Breast epithelium (tissue), 4 donors: ENCODE data around the gene SIK3. TPM values are rescaled to one million over a fixed set of nuclear protein-coding genes. Genes with fewer than 3 reads are reported as not detected.

ENCODE experiments used
- DNase-seq, 2 donors: peaks; one replicate each; pipeline ENCODE4 v3.0.0-alpha.2; 2019; ENCODE audit warnings: low spot score in 2 of 2
- H3K27ac ChIP-seq, 2 donors: fragments of 200-600 bp; sonication (generic) in 1 of 2; one replicate each; pipeline ENCODE4 v1.5.1; 2016 to 2019; ENCODE audit warnings: mild to moderate bottlenecking in 1 of 2
- H3K27me3 ChIP-seq, 2 donors: fragments of 200-600 bp; sonication (generic) in 1 of 2; one replicate each; pipeline versions ENCODE4 v1.5.1 to v1.6.0; 2017 to 2019; ENCODE audit warnings: control low read depth in 1 of 2, mild to moderate bottlenecking in 1 of 2
- H3K36me3 ChIP-seq: fragments of 200-600 bp; one replicate; pipeline ENCODE4 v1.5.1; 2019
- H3K4me1 ChIP-seq, 2 donors: fragments of 200-600 bp; sonication (generic); one replicate each; pipeline ENCODE4 v1.5.1; 2016 to 2019; ENCODE audit warnings: control low read depth in 1 of 2
- H3K4me3 ChIP-seq, 3 donors: fragments of 200-600 bp; sonication (generic); 1 replicate in 2 of 3; 2 replicates in 1 of 3; pipeline ENCODE4 v1.5.1; 2016 to 2019; ENCODE audit warnings: mild to moderate bottlenecking in 3 of 3, moderate library complexity in 2 of 3
- H3K9me3 ChIP-seq, 2 donors: fragments of 200-600 bp; sonication (generic) in 1 of 2; one replicate each; pipeline ENCODE4 v1.5.1; 2016 to 2019; ENCODE audit warnings: control low read depth in 1 of 2
- CTCF ChIP-seq, 3 donors: fragments of 450-650 bp; IDR thresholded peaks; one replicate each; pipeline ENCODE4 v1.5.1; 2016 to 2017; ENCODE audit warnings: antibody characterized with exemption in 3 of 3, mild to moderate bottlenecking in 3 of 3, moderate library complexity in 3 of 3
- POLR2A ChIP-seq: fragments of 450-650 bp; IDR thresholded peaks from one replicate; pipeline ENCODE4 v1.6.1; 2016; ENCODE audit warnings: antibody characterized with exemption, mild to moderate bottlenecking, moderate library complexity
- POLR2AphosphoS5 ChIP-seq, 3 donors: sonication (generic); formaldehyde crosslinking; IDR thresholded peaks; one replicate each; pipeline ENCODE4 v1.6.1; 2017; ENCODE audit warnings: antibody characterized with exemption in 3 of 3
- intact Hi-C: fragments of 100-400 bp; cut with DNase I; formaldehyde crosslinking; loops from one replicate; pipeline ENCODE4 v1.15.1; 2023; ENCODE audit warnings: low total_unique reads
- total RNA-seq, 3 donors: library from RNA; depleted of rRNA; stranded (reverse); fragments of >200 nt; gene quantifications; one replicate each; pipeline ENCODE4 v1.1.0, GENCODE V29; 2016

Gene SIK3
- total RNA-seq, 3 donors from 2014 or later: 26.9 to 110 (median 57.0) TPM

- Histone ChIP-seq H3K36me3 (no peaks in the 10 kb centered on the region), H3K4me1 (no peaks in the 10 kb centered on the region), H3K27me3 (no peaks in the 10 kb centered on the region), H3K27ac (no peak overlapping the region), H3K9me3 (no peaks in the 10 kb centered on the region), H3K4me3 (no peak overlapping the region)
- no peak for TF ChIP-seq CTCF (IDR thresholded peaks at IDR 0.05)
- no peak for TF ChIP-seq POLR2A
- no peak for TF ChIP-seq POLR2AphosphoS5 (IDR thresholded peaks at IDR 0.05)
- intact Hi-C loops: no loop called here
- no peak for DNase-seq
These were observed 257.9 kb downstream of the SIK3 start for GRCh38 chr11:116840224-116840745.

- H3K4me3 ChIP-seq: no peak overlapping the region
- H3K36me3 ChIP-seq: no peaks in the 10 kb centered on the region
- intact Hi-C loops: no loop called here
- H3K4me1 ChIP-seq: no peaks in the 10 kb centered on the region
- no peak for DNase-seq
- H3K27me3 ChIP-seq: no peaks in the 10 kb centered on the region
- no peak for TF ChIP-seq CTCF (IDR thresholded peaks at IDR 0.05)
- TF ChIP-seq POLR2AphosphoS5 (IDR thresholded peaks at IDR 0.05): no peak
- TF ChIP-seq POLR2A: no peak
- H3K27ac ChIP-seq: no peak overlapping the region
- H3K9me3 ChIP-seq: no peaks in the 10 kb centered on the region
These were observed 259.7 kb downstream of the SIK3 start for GRCh38 chr11:116838321-116839084.

- Histone ChIP-seq H3K27ac (no peak within 1 kb of the TSS), H3K4me1 (no peaks in the 10 kb centered on the region)
- no peak for DNase-seq
These were observed 260.8 kb downstream of the SIK3 start, which contains the start of gene APOA1 for GRCh38 chr11:116837231-116838091. Gene APOA1, minus strand, starts transcription at chr11:116837622. Its CDS starts 235 bp downstream, at chr11:116837387.

GRCh38 chr11:116836632-116836991 lies 261.6 kb downstream of the SIK3 start:
- no peak overlapping the region for H3K4me3 ChIP-seq
- DNase-seq: no peak
- no peak overlapping the region for H3K27ac ChIP-seq
- no peaks in the 10 kb centered on the region for H3K4me1 ChIP-seq
- H3K9me3 ChIP-seq: no peaks in the 10 kb centered on the region
- no peaks in the 10 kb centered on the region for H3K36me3 ChIP-seq
- no peaks in the 10 kb centered on the region for H3K27me3 ChIP-seq
- TF ChIP-seq POLR2AphosphoS5 (IDR thresholded peaks at IDR 0.05) (no peak), POLR2A (no peak), CTCF (IDR thresholded peaks at IDR 0.05) (no peak)
- intact Hi-C loops: no loop called here

More at GRCh38 chr11:116837231-116838091, 260.8 kb downstream of the SIK3 start, which contains the start of gene APOA1:
- Histone ChIP-seq H3K27me3 (no peaks in the 10 kb centered on the region), H3K4me3 (no peak within 1 kb of the TSS), H3K9me3 (no peaks in the 10 kb centered on the region), H3K36me3 (no peaks in the 10 kb centered on the region)
- intact Hi-C loops: no loop called here
- TF ChIP-seq CTCF (IDR thresholded peaks at IDR 0.05) (no peak), POLR2A (no peak)
